HUES64 (cell line): ENCODE results near the gene FER1L5.
"Not testable (repeated sequence)": the region's sequence is repeated elsewhere in the genome, so short reads cannot be mapped to it uniquely, and the experiment has no call there.

ENCODE experiments used
- H3K27ac ChIP-seq: 2 replicates; pipeline ENCODE4 v1.7.0; 2013; ENCODE audit warnings: low read depth, low read length, inconsistent platforms
- H3K27me3 ChIP-seq: 2 replicates; pipeline ENCODE4 v1.6.1; 2013; ENCODE audit warnings: mild to moderate bottlenecking, low read length; ENCODE audit not compliant: insufficient read depth
- H3K36me3 ChIP-seq: 2 replicates; pipeline ENCODE4 v1.6.1; 2013; ENCODE audit warnings: mild to moderate bottlenecking, low read length; ENCODE audit not compliant: insufficient read depth
- H3K4me1 ChIP-seq: 2 replicates; pipeline ENCODE4 v1.6.1; 2013; ENCODE audit warnings: mild to moderate bottlenecking, low read length, moderate library complexity; ENCODE audit not compliant: insufficient read depth
- H3K4me3 ChIP-seq: 2 replicates; pipeline ENCODE4 v1.5.1; 2013; ENCODE audit warnings: mild to moderate bottlenecking, low read length, moderate library complexity
- H3K9ac ChIP-seq: 2 replicates; pipeline ENCODE4 v1.6.1; 2013; ENCODE audit warnings: mild to moderate bottlenecking, low read depth, low read length
- H3K9me3 ChIP-seq: 2 replicates; pipeline ENCODE4 v1.6.1; 2013; ENCODE audit warnings: low read depth, low read length; ENCODE audit not compliant: insufficient read depth
- WGBS: fragments of 150-250, 120-280 bp; methylation state at CpG from one replicate; pipeline ENCODE4 v1.1.7; 2013; ENCODE audit warnings: missing lambda C conversion rate; 5-methylcytosine and 5-hydroxymethylcytosine counted together

FER1L5 gene

DNA sequence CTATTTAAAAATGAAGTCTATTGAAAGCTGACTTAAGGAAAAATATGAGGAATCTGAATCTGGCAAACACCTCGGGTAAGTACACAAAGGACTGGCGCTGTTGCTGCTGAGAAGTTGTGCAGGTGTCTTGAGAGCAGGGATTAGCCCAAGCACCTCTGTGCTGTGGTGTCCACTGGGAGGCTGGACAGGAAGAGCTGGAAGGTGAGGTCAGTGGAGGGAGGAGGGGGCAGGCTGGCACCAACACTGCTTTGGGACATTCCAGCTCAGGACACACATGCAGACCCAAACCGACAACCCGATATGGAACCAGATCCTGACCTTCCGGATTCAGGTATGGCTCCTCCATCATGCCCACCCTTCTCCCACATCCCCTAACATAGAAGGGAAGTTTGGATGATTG, 20.6 kb downstream of the FER1L5 start:
- Histone ChIP-seq H3K36me3 (no peaks in the 10 kb centered on the region), H3K27ac (no peak overlapping the region), H3K9ac (no peak overlapping the region), H3K9me3 (peaks cover 6% of the 10 kb centered on the region; the same call in 1 of the 2 replicates), H3K27me3 (no peaks in the 10 kb centered on the region), H3K4me3 (no peak overlapping the region), H3K4me1 (no peaks in the 10 kb centered on the region)
- 92% methylated on average over 5 of the region's 5 CpGs for WGBS

DNA sequence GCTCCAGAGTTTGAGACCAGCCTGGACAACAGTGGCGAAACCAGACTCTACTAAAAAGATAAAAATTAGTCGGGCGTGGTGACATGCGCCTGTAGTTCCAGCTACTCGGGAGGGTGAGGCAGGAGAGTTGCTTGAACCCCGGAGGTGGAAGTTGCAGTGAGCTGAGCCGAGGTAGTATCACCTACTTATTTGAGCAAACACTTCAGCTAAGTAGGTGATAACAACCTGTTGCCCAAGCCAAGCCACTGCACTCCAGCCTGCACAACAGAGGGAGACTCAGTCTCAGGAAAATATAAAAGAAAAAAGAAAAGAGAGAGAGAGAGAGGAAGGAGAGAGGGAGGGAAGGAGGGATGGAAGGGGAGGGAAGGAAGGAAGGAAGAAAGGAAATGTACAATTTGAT, 21.3 kb downstream of the FER1L5 start:
- no peak overlapping the region for H3K4me3 ChIP-seq
- H3K27me3 ChIP-seq, result no peaks in the 10 kb centered on the region
- H3K27ac ChIP-seq, result no peak overlapping the region
- 95% methylated on average over 6 of the region's 7 CpGs for WGBS
- H3K4me1 ChIP-seq, result no peaks in the 10 kb centered on the region
- no peaks in the 10 kb centered on the region for H3K36me3 ChIP-seq
- no peak overlapping the region for H3K9ac ChIP-seq
- peaks cover 6% of the 10 kb centered on the region; the same call in 1 of the 2 replicates for H3K9me3 ChIP-seq

DNA sequence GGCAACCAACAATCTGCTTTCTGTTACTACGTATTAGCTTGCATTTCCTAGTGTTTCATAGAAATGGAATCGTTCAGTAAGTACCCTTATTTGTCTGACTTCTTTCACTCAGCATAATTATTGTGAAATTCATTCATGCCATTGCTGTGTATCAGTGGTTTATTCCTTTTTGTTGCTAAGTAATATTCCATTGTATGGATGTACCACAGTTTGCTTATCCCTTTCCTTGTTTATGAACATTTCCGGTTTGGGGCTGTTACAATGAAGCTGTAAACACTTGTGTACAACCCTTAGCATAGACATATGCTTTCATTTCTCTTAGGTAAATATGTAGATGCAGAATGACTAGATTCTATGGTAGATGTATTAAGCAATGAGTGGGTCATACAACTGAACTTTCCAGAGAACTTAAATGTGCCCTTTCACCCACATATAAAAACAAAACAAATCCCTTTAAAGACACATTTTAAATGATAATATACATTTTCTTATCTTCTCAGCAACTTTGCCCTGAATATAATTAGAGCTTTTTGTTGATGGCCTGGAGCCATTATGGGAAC, 21.9 kb downstream of the FER1L5 start:
- 94% methylated on average over 2 of the region's 3 CpGs for WGBS
- H3K9ac ChIP-seq, result no peak overlapping the region
- H3K4me1 ChIP-seq, result no peaks in the 10 kb centered on the region
- H3K4me3 ChIP-seq, result no peak overlapping the region
- H3K9me3 ChIP-seq, result peaks cover 6% of the 10 kb centered on the region; the same call in 1 of the 2 replicates
- H3K27ac ChIP-seq, result no peak overlapping the region
- H3K36me3 ChIP-seq, result no peaks in the 10 kb centered on the region
- H3K27me3 ChIP-seq, result no peaks in the 10 kb centered on the region

DNA sequence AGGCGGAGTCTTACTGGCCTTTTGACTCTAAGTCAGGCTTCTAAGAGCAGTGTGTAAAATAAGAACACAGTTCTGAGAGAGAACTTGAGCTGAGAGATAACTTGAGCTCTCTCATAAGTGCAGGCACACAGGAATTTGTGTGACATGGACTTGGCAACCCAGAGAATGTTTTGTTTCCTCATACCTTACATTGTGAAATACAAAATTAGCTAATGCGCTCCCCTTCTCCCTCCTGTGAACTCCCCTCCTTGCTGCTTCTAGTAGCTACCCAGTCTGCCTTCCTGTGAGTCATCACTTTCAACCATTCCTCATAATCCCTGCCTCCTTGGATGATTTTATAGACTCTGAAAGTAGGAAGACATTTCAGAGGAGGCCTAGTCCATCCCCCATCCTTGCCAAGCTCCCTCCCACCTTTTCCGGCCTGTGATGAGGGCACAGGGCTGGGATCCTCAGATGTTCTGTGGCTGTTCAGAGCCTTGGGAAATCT, 22.6 kb downstream of the FER1L5 start:
- Histone ChIP-seq H3K36me3 (no peaks in the 10 kb centered on the region), H3K4me1 (no peaks in the 10 kb centered on the region), H3K27me3 (no peaks in the 10 kb centered on the region), H3K9ac (no peak overlapping the region), H3K9me3 (peaks cover 6% of the 10 kb centered on the region; the same call in 1 of the 2 replicates), H3K4me3 (no peak overlapping the region), H3K27ac (no peak overlapping the region)
- 94% methylated on average over 3 of the region's 3 CpGs for WGBS

DNA sequence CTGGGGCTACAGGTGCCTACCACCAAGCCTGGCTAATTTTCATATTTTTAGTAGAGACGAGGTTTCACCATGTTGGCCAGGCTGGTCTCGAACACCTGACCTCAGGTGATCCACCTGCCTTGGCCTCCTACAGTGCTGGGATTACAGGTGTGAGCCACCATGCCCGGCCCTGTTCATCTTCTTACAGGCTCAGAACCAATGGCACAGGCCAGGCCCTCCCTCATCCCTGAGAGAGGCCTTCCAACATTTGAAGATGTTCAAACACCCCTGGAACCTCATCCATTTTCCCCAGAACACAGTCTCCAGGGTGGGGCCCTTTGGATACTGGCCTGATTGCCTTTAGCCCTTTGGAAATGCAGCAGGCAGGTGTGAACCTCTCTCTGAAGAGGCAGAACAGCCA, 23.2 kb downstream of the FER1L5 start:
- not testable (repeated sequence) for H3K9me3 ChIP-seq, H3K36me3 ChIP-seq, H3K4me1 ChIP-seq, H3K27me3 ChIP-seq, H3K4me3 ChIP-seq, H3K27ac ChIP-seq, H3K9ac ChIP-seq
- 94% methylated on average over 3 of the region's 3 CpGs for WGBS

DNA sequence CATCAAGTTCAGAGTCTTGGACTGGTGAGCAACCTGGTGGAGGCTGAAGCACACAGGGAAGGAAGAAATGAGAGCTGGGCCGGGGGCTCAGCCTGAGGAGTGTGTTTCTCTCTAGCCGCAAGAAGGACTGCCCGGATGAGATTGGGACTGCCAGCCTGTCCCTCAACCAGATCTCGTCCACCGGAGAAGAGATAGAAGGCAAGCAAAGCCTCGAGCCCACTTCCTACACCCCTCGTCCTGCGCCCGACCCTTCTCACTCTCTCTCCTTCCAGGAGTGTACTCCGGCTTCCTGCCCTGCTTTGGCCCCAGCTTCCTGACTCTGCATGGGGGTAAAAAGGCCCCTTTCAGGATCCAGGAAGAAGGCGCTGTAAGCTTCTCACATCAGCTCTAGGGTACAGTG, 26.2 kb downstream of the FER1L5 start:
- Histone ChIP-seq H3K9me3 (peaks cover 6% of the 10 kb centered on the region; the same call in 1 of the 2 replicates), H3K36me3 (no peaks in the 10 kb centered on the region), H3K4me3 (no peak overlapping the region), H3K4me1 (no peaks in the 10 kb centered on the region), H3K9ac (no peak overlapping the region), H3K27me3 (no peaks in the 10 kb centered on the region), H3K27ac (no peak overlapping the region)
- WGBS, result 91% methylated on average over 11 of the region's 11 CpGs

DNA sequence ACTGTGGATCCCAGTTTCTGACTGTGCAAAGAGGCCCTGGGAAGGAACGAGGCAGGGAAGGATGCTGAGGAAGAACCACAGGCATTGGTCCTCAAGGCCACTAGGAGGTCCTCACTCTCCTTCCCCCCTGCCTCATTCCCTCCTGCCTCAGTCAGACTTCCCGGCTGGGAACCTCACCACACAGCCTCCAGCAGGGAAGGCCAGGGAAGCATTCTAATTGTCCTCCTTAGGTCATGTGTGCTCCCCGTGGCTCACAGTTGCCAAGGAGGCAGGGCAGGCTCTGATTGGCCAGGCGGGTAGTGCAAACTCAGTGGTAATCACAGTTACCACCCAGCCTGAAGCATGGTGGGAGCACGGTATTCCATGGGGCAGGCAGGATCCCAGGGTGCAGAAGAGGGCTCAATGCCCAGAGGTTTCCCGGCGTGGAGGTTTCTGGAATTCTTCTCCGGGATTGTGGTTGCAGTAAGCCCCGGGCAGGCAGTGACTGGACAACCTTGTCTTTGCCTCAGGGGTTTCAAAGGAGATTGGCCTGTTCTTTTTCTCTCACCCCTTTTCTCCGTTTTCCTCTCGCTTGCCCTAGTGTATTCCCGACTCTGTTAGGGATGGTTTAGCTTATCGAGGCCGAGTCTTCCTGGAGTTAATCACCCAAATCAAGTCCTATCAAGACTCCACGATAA, 27.1 kb downstream of the FER1L5 start:
- no peak overlapping the region for H3K27ac ChIP-seq
- no peaks in the 10 kb centered on the region for H3K27me3 ChIP-seq
- no peak overlapping the region for H3K4me3 ChIP-seq
- H3K9me3 ChIP-seq, result peaks cover under 1% of the 10 kb centered on the region; the same call in 1 of the 2 replicates
- H3K4me1 ChIP-seq, result no peaks in the 10 kb centered on the region
- no peaks in the 10 kb centered on the region for H3K36me3 ChIP-seq
- H3K9ac ChIP-seq, result no peak overlapping the region
- WGBS, result 92% methylated on average over 15 of the region's 15 CpGs

DNA sequence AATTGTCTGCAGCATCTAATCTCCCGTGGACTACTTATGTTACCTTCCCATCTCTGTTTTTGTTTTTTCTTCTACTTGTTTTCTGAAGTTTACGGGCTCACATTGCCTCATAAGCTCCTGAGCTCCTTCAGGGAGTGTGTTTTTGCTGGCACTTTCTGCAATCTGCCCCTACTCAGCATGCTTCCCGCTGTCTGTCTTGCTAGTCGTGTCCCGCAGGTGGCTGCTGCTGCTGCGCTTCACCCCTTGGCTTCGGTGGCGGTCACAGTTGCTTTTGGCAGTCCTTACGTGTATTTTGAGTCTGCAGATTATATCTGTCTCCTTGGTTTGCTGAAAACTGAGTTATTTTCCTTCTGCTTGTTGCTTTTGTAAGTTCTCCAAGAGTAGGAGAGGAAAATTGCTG, 37.3 kb downstream of the FER1L5 start:
- WGBS, result 59% methylated on average over 9 of the region's 9 CpGs
- Histone ChIP-seq H3K9me3 (no peaks in the 10 kb centered on the region), H3K4me1 (no peaks in the 10 kb centered on the region), H3K4me3 (no peak overlapping the region), H3K36me3 (no peaks in the 10 kb centered on the region), H3K9ac (no peak overlapping the region), H3K27me3 (no peaks in the 10 kb centered on the region), H3K27ac (no peak overlapping the region)

DNA sequence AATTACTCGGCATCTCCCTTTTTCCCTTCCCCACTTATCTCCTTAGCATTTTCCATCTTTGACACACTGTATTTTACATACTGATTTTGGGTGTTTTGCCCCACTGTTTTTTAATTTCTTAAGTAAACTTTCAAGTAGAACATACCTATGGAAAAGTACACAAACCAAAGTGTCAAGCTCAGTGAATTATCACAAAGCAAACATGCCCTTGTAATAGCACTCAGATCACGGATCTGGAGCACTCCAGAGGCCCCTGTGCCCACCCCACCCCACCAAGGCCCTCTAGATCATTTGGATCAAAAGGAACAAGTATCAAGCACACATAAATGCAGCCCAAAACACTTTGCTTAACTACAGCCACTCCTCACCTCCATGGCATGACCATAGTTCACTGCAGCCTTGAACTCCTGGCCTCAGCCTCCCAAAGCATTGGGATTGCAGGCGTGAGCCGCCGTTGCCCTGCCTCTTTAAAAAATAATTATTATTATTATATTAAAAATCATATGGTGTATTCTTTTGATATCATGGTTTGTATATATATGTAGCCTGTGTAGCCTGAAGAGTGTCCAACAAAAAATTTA, 38.1 kb downstream of the FER1L5 start:
- no peak overlapping the region for H3K9ac ChIP-seq
- 93% methylated on average over 3 of the region's 5 CpGs for WGBS
- H3K27ac ChIP-seq, result no peak overlapping the region

DNA sequence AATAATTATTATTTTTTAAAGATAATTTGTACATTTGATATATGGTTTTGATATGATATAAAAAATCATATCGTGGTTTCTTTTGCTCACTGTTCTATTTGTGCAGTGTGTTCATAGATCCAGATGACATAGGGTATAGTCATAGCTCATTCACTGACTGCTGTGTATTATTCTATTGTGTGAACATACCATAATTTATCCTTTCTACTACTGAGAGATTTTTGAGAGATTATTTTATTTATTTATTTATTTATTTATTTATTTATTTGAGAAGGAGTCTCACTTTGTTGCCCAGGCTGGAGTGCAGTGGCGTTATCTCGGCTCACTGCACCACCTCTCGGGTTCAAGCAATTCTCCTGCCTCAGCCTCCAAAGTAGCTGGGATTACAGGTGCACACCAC, 39.0 kb downstream of the FER1L5 start:
- Histone ChIP-seq H3K4me1 (no peaks in the 10 kb centered on the region), H3K4me3 (no peak overlapping the region), H3K9ac (no peak overlapping the region), H3K27ac (no peak overlapping the region), H3K36me3 (no peaks in the 10 kb centered on the region), H3K27me3 (no peaks in the 10 kb centered on the region), H3K9me3 (no peaks in the 10 kb centered on the region)
- 94% methylated on average over 4 of the region's 4 CpGs for WGBS

More for the DNA sequence above, 38.1 kb downstream of the FER1L5 start:
- H3K4me3 ChIP-seq, result no peak overlapping the region
- no peaks in the 10 kb centered on the region for H3K4me1 ChIP-seq
- H3K36me3 ChIP-seq, result no peaks in the 10 kb centered on the region
- no peaks in the 10 kb centered on the region for H3K9me3 ChIP-seq
- H3K27me3 ChIP-seq, result no peaks in the 10 kb centered on the region

DNA sequence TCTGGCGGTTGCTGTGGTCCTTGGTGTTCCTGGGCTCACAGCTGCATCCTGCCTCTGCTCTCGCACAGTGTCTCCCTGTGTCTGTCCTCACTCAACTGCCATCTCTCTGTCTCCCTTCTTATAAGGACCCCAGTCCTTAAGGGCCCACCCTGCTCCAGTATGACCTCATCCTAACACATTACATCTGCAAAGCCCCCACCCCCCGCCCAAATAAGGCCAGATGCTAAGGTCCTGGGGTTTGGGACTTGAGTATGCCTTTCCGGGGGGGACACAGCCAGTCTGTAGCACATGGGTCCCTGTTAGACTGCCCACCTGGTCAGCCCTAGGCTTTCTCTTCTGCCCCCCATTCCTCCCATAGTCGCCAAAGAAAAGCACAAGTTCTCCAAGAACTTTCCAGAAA, 40.7 kb downstream of the FER1L5 start:
- H3K27me3 ChIP-seq, result no peaks in the 10 kb centered on the region

More for the DNA sequence above, 40.7 kb downstream of the FER1L5 start:
- Histone ChIP-seq H3K9me3 (no peaks in the 10 kb centered on the region), H3K36me3 (no peaks in the 10 kb centered on the region), H3K27ac (no peak overlapping the region), H3K4me1 (no peaks in the 10 kb centered on the region), H3K9ac (no peak overlapping the region), H3K4me3 (no peak overlapping the region)
- WGBS, result 96% methylated on average over 4 of the region's 5 CpGs
